H1 (cell line): ENCODE results near the gene LRRC74A. TPM values are rescaled to one million over a fixed set of nuclear protein-coding genes. Genes with fewer than 3 reads are reported as not detected.
A peak's percentile ranks its signal among the peaks of the same experiment; 100 is the strongest.

Source experiments
- CTCF ChIA-PET: fragments of 300-600 bp; sonication (Branson Sonifier 250); formaldehyde crosslinking; loops from one replicate; lab custom pipeline; 2021; ENCODE audit not compliant: partially characterized antibody; lab: Charles Lee
- POLR2A ChIA-PET: fragments of 300-600 bp; sonication (Branson Sonifier 250); formaldehyde crosslinking; loops from one replicate; lab custom pipeline; 2021; ENCODE audit warnings: inconsistent platforms; ENCODE audit not compliant: partially characterized antibody; lab: Charles Lee
- DNase-seq, 2 experiments: peaks; one replicate each; pipeline versions ENCODE4 v3.0.0 to v3.0.0-alpha.2; 2010 to 2022; ENCODE audit warnings: low spot score in 2 of 2, low read depth in 1 of 2, mixed read lengths in 1 of 2
- FAIRE-seq: peaks from 2 replicates; lab custom pipeline; 2011; peaks lifted over from hg19 to GRCh38; lab: Jason Lieb, UNC
- H2AFZ ChIP-seq: 2 replicates; pipeline ENCODE4 v1.8.1; 2012; ENCODE audit warnings: low read length, inconsistent platforms
- H2AK5ac ChIP-seq: 2 replicates; pipeline ENCODE4 v1.6.1; 2013; ENCODE audit warnings: low read depth, low read length
- H2BK120ac ChIP-seq: replicated peaks from 2 replicates; pipeline ENCODE3; 2013; ENCODE audit warnings: low read depth, low read length, inconsistent platforms
- H2BK12ac ChIP-seq: 2 replicates; pipeline ENCODE4 v1.6.1; 2013; ENCODE audit warnings: low read depth, low read length
- H2BK15ac ChIP-seq: 2 replicates; pipeline ENCODE4 v1.6.1; 2013; ENCODE audit warnings: low read length
- H2BK20ac ChIP-seq: 2 replicates; pipeline ENCODE4 v1.6.1; 2013; ENCODE audit warnings: low read length
- H2BK5ac ChIP-seq: 2 replicates; pipeline ENCODE4 v1.6.1; 2013; ENCODE audit warnings: low read depth, low read length
- H3K14ac ChIP-seq: 2 replicates; pipeline ENCODE4 v1.6.1; 2013; ENCODE audit warnings: inconsistent platforms; ENCODE audit not compliant: insufficient read length
- H3K18ac ChIP-seq: 2 replicates; pipeline ENCODE4 v1.6.1; 2013; ENCODE audit warnings: low read length; ENCODE audit errors: extremely low read depth
- H3K23ac ChIP-seq: 2 replicates; pipeline ENCODE4 v1.6.1; 2013; ENCODE audit warnings: inconsistent platforms; ENCODE audit not compliant: insufficient read length
- H3K23me2 ChIP-seq: 2 replicates; pipeline ENCODE4 v1.6.1; 2013; ENCODE audit warnings: low read depth, low read length
- H3K27ac ChIP-seq: 2 replicates; pipeline ENCODE4 v1.6.1; 2011; ENCODE audit warnings: low read depth, low read length, inconsistent platforms
- H3K27me3 ChIP-seq, 4 experiments: replicated peaks in 1 of 4; 1 replicate in 1 of 4; 2 replicates in 3 of 4; pipeline versions ENCODE4 v1.6.1 to v1.8.1; 2011 to 2013; ENCODE audit warnings: low read length in 3 of 4, mild to moderate bottlenecking in 3 of 4, inconsistent platforms in 2 of 4, mixed read lengths in 2 of 4, moderate library complexity in 1 of 4; ENCODE audit not compliant: control insufficient read depth in 3 of 4, insufficient read depth in 3 of 4; ENCODE audit errors: extremely low read depth in 1 of 4
- H3K36me3 ChIP-seq, 4 experiments: 2 replicates each; pipeline versions ENCODE4 v1.6.1 to v1.8.1; 2011 to 2013; ENCODE audit warnings: mild to moderate bottlenecking in 4 of 4, low read length in 3 of 4, moderate library complexity in 2 of 4, control low read depth in 1 of 4, inconsistent platforms in 1 of 4; ENCODE audit not compliant: insufficient read depth in 4 of 4, control insufficient read depth in 2 of 4
- H3K4ac ChIP-seq: replicated peaks from 2 replicates; pipeline ENCODE3; 2013; ENCODE audit warnings: low read length, low read depth, mixed read lengths, inconsistent platforms; ENCODE audit not compliant: insufficient read length
- H3K4me1 ChIP-seq, 4 experiments: replicated peaks in 1 of 4; 1 replicate in 1 of 4; 2 replicates in 3 of 4; pipeline versions ENCODE4 v1.6.1 to v1.8.1; 2011 to 2013; ENCODE audit warnings: low read length in 3 of 4, inconsistent platforms in 2 of 4, mixed read lengths in 1 of 4; ENCODE audit not compliant: insufficient read depth in 4 of 4, control insufficient read depth in 3 of 4
- H3K4me2 ChIP-seq, 2 experiments: 2 replicates each; pipeline versions ENCODE4 v1.6.1 to v1.8.1; 2011 to 2013; ENCODE audit warnings: low read depth in 2 of 2, low read length in 2 of 2, control low read depth in 1 of 2, inconsistent platforms in 1 of 2, mild to moderate bottlenecking in 1 of 2; ENCODE audit not compliant: insufficient read depth in 1 of 2
- H3K4me3 ChIP-seq, 4 experiments: fragments of 200-600, 300-600 bp in 1 of 4; sonication (generic), shearing (Covaris generic), sonication (Bioruptor Twin) in 1 of 4; 2 replicates each; pipeline versions ENCODE4 v1.5.1 to v1.8.1; 2011 to 2016; ENCODE audit warnings: low read length in 4 of 4, low read depth in 3 of 4, control low read depth in 2 of 4, inconsistent platforms in 2 of 4, mild to moderate bottlenecking in 2 of 4, mixed read lengths in 1 of 4, moderate library complexity in 1 of 4; ENCODE audit not compliant: insufficient read depth in 2 of 4; ENCODE audit errors: extremely low read depth in 1 of 4
- H3K56ac ChIP-seq: replicated peaks from 2 replicates; pipeline ENCODE3; 2013; ENCODE audit warnings: low read depth, mild to moderate bottlenecking, mixed read lengths, low read length, inconsistent platforms; ENCODE audit not compliant: insufficient read length
- H3K79me1 ChIP-seq: 2 replicates; pipeline ENCODE4 v1.6.1; 2013; ENCODE audit warnings: low read depth, low read length, control low read depth
- H3K79me2 ChIP-seq, 2 experiments: 2 replicates each; pipeline versions ENCODE4 v1.6.1 to v1.8.1; 2012 to 2013; ENCODE audit warnings: low read length in 2 of 2, mild to moderate bottlenecking in 2 of 2, inconsistent platforms in 1 of 2; ENCODE audit not compliant: insufficient read depth in 2 of 2, control insufficient read depth in 1 of 2
- H3K9ac ChIP-seq, 4 experiments: replicated peaks in 1 of 4; 1 replicate in 1 of 4; 2 replicates in 3 of 4; pipeline versions ENCODE4 v1.6.1 to v1.8.1; 2011 to 2013; ENCODE audit warnings: low read depth in 3 of 4, low read length in 3 of 4, control low read depth in 2 of 4, mild to moderate bottlenecking in 2 of 4, moderate library complexity in 2 of 4, inconsistent platforms in 1 of 4; ENCODE audit errors: extremely low read depth in 1 of 4
- H3K9me3 ChIP-seq, 2 experiments: 2 replicates each; pipeline versions ENCODE4 v1.6.1 to v1.8.1; 2012 to 2013; ENCODE audit warnings: mild to moderate bottlenecking in 2 of 2, moderate library complexity in 2 of 2, control low read depth in 1 of 2, inconsistent platforms in 1 of 2, low read depth in 1 of 2, low read length in 1 of 2, mixed read lengths in 1 of 2; ENCODE audit not compliant: insufficient read depth in 2 of 2
- H4K20me1 ChIP-seq, 2 experiments: replicated peaks in 1 of 2; 2 replicates each; pipeline versions ENCODE3 to v1.8.1; 2011 to 2013; ENCODE audit warnings: inconsistent platforms in 2 of 2, low read length in 2 of 2, mild to moderate bottlenecking in 1 of 2; ENCODE audit not compliant: insufficient read depth in 2 of 2, control insufficient read depth in 1 of 2
- H4K5ac ChIP-seq: 2 replicates; pipeline ENCODE4 v1.6.1; 2013; ENCODE audit warnings: low read length, low read depth, mixed read lengths, inconsistent platforms; ENCODE audit not compliant: insufficient read length
- H4K8ac ChIP-seq: 2 replicates; pipeline ENCODE4 v1.8.0; 2013; ENCODE audit warnings: mild to moderate bottlenecking, moderate library complexity, low read length, inconsistent platforms; ENCODE audit not compliant: insufficient read depth; ENCODE audit errors: extremely low read depth
- H4K91ac ChIP-seq: replicated peaks from 2 replicates; pipeline ENCODE3; 2013; ENCODE audit warnings: low read length, mixed read lengths, inconsistent platforms; ENCODE audit not compliant: insufficient read length
- BACH1 ChIP-seq: IDR thresholded peaks from 2 replicates; pipeline ENCODE4 v1.6.1; 2012; ENCODE audit warnings: low read length, improper control_type of control experiment
- BCL11A ChIP-seq, 2 experiments: IDR thresholded peaks; one replicate each; pipeline ENCODE4 v1.6.1; 2011; ENCODE audit warnings: low read depth in 2 of 2, low read length in 2 of 2, mild to moderate bottlenecking in 2 of 2
- CHD2 ChIP-seq: IDR thresholded peaks from 2 replicates; pipeline ENCODE4 v1.6.1; 2012; ENCODE audit warnings: low read length, improper control_type of control experiment
- JUND ChIP-seq: IDR thresholded peaks from 2 replicates; pipeline ENCODE4 v1.6.1; 2011; ENCODE audit warnings: mild to moderate bottlenecking, improper control_type of control experiment, low read length
- SIN3A ChIP-seq, 2 experiments: IDR thresholded peaks in 1 of 2; conservative IDR thresholded peaks in 1 of 2; 2 replicates each; pipeline ENCODE4 v1.6.1; 2011 to 2012; ENCODE audit warnings: low read length in 2 of 2, improper control_type of control experiment in 1 of 2, low read depth in 1 of 2, mild to moderate bottlenecking in 1 of 2
- SP1 ChIP-seq: IDR thresholded peaks from 2 replicates; pipeline ENCODE4 v1.6.1; 2011; ENCODE audit warnings: low read depth, low read length
- SUZ12 ChIP-seq: fragments of 200-600 bp; sonication (generic); IDR thresholded peaks from 2 replicates; pipeline ENCODE4 v1.6.1; 2012; ENCODE audit warnings: mild to moderate bottlenecking, inconsistent platforms, low read length, moderate library complexity, mixed read lengths
- WGBS, 2 experiments: shearing (Covaris generic) in 1 of 2; methylation state at CpG; one replicate each; pipeline versions ENCODE4 v1.1.6 to v1.1.7; 2013 to 2015; ENCODE audit warnings: low lambda C conversion rate in 2 of 2, mixed read lengths in 2 of 2, inconsistent platforms in 1 of 2, low coverage in 1 of 2, missing lambda C conversion rate in 1 of 2; ENCODE audit not compliant: insufficient replicate concordance in 2 of 2, insufficient coverage in 1 of 2, insufficient read length in 1 of 2; ENCODE audit errors: extremely low coverage in 1 of 2, missing lambda C conversion rate in 1 of 2; 5-methylcytosine and 5-hydroxymethylcytosine counted together
- polyA plus RNA-seq, 7 experiments: library from polyadenylated mRNA; depleted of rRNA in 3 of 7; stranded (reverse) in 5 of 7; unstranded in 2 of 7; fragments of >200 nt in 5 of 7; fragments of 200-250 nt in 2 of 7; gene quantifications; 1 replicate in 5 of 7; 2 replicates in 1 of 7; 4 replicates in 1 of 7; pipeline versions ENCODE4 v1.2.1 to v1.2.3, GENCODE V29; 2011 to 2013; ENCODE audit warnings: missing spikeins in 2 of 7, mixed read lengths in 2 of 7
- total RNA-seq: library from RNA; stranded (reverse); fragmentation: NEBNext Ultra II Directional; extraction: Animal tissue kit (Norgen Biotek cat#: 25700); gene quantifications from 2 replicates; pipeline ENCODE4 v1.2.1, GENCODE V29; 2021
- TF ChIP-seq, protein P1 (sequence below), 3 experiments: IDR thresholded peaks; 1 replicate in 2 of 3; 2 replicates in 1 of 3; pipeline versions ENCODE4 v1.5.1 to v1.6.1; 2011; ENCODE audit warnings: low read length in 3 of 3, mild to moderate bottlenecking in 3 of 3, inconsistent platforms in 2 of 3, low read depth in 1 of 3, moderate library complexity in 1 of 3; ENCODE audit not compliant: insufficient read depth in 1 of 3; ENCODE audit errors: control extremely low read depth in 1 of 3
- TF ChIP-seq, protein P2 (sequence below): IDR thresholded peaks from 2 replicates; pipeline ENCODE4 v1.6.1; 2011; ENCODE audit warnings: low read depth, mild to moderate bottlenecking, low read length; ENCODE audit not compliant: insufficient read depth

Gene LRRC74A
- total and polyA plus RNA-seq, 2 of the 8 experiments (the other 6 are each of a cell fraction or from before 2014, with no cell fraction given) = not detected

DNA sequence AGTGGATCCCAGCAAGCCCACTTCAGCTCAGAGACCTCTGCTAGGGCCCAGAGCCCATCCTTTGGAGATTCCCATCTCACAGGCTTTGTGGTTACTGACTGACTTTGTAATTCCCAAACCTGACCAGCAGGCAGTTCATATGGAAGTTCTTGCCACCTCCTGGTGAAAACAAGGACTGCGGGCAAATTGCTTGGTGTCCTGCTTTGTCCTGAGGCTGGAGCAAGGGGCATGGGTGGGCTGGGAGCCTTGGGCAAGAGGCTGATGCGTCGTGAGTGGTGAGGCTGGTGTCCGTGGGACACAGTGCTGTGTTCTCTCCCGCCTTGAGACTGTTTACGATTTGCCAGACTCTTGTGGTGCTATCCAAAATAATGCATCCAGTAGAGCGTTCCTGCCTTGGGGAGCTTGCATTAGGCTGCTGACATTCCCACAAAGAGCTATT lies 91.0 kb downstream of the LRRC74A start:
- H2BK15ac ChIP-seq = peak overlapping the region; percentile 47; the same call in 1 of the 2 replicates
- peaks cover 2% of the 10 kb centered on the region; the same call in 1 of the 2 replicates for H3K23me2 ChIP-seq
- H3K4ac ChIP-seq = no peak overlapping the region
- H2AK5ac ChIP-seq = no peak overlapping the region
- peak overlapping the region; percentile 82 for H4K91ac ChIP-seq
- H4K20me1 ChIP-seq = no peaks in the 10 kb centered on the region
- peak overlapping the region in 1 of 2 experiments; percentile 27; a peak in 1 of 4 replicates for H3K4me2 ChIP-seq
- no peaks in the 10 kb centered on the region for H3K36me3 ChIP-seq
- H3K9me3 ChIP-seq = no peaks in the 10 kb centered on the region
- 50% methylated on average over 7 of the region's 7 CpGs; no CpG with 5 or more reads in 1 of the 2 experiments for WGBS, 2 experiments
- no peak overlapping the region for H3K4me3 ChIP-seq
- no peak overlapping the region for H4K5ac ChIP-seq
- peak overlapping the region; percentile 87; the same call in 1 of the 2 replicates for H2BK20ac ChIP-seq
- H2BK12ac ChIP-seq = peak overlapping the region; percentile 100
- H3K27me3 ChIP-seq = no peaks in the 10 kb centered on the region
- peak overlapping the region; percentile 86; the same call in 1 of the 2 replicates for H2BK5ac ChIP-seq
- FAIRE-seq (peak; percentile 94), DNase-seq (peak; percentile 56 to 83)
- H3K14ac ChIP-seq = no peak overlapping the region
- ChIA-PET CTCF (interaction anchor here (0.8 to 24.1 kb wide), 47 partner anchors 9 to 313 kb away, joined by 3 to 424 read pairs (median 5); partner anchors contain the start of gene IRF2BPL), POLR2A (interaction anchor here (0.6 to 10.1 kb wide), 8 partner anchors 17 to 147 kb away, joined by 3 to 78 read pairs (median 4); partner anchors contain the start of gene IRF2BPL)
- H3K79me1 ChIP-seq = no peaks in the 10 kb centered on the region
- H3K23ac ChIP-seq = no peak overlapping the region
- H3K79me2 ChIP-seq = no peaks in the 10 kb centered on the region
- no peak overlapping the region for H3K56ac ChIP-seq
- peak overlapping the region; percentile 74 for H2BK120ac ChIP-seq
- H3K18ac ChIP-seq = peak overlapping the region; percentile 96; the same call in 1 of the 2 replicates
- H3K27ac ChIP-seq = 0 out of 2 replicates have a peak overlapping the region, but pooled peaks have one; percentile 33
- no peak overlapping the region for H2AFZ ChIP-seq
- H3K4me1 ChIP-seq = peaks cover 10 to 42% (median 35%) of the 10 kb centered on the region in 4 experiments
- H4K8ac ChIP-seq = no peak overlapping the region
- no peak overlapping the region for H3K9ac ChIP-seq
- TF ChIP-seq SIN3A (conservative IDR thresholded peaks at IDR 0.05 in 1 of 2, IDR thresholded peaks at IDR 0.05 in 1 of 2; ENCODE audit: low read depth in 1 of 2, low read length in 2 of 2) = 0 out of 4 replicates have a peak, but pooled peaks of 1 of the 2 experiments have one; percentile 32
- TF ChIP-seq BCL11A (IDR thresholded peaks at IDR 0.05; ENCODE audit: low read depth in 2 of 2, low read length in 2 of 2) = no peak
- 0 out of 2 replicates have a peak, but pooled peaks have one; percentile 14 for TF ChIP-seq SP1
- TF ChIP-seq, protein P1, sequence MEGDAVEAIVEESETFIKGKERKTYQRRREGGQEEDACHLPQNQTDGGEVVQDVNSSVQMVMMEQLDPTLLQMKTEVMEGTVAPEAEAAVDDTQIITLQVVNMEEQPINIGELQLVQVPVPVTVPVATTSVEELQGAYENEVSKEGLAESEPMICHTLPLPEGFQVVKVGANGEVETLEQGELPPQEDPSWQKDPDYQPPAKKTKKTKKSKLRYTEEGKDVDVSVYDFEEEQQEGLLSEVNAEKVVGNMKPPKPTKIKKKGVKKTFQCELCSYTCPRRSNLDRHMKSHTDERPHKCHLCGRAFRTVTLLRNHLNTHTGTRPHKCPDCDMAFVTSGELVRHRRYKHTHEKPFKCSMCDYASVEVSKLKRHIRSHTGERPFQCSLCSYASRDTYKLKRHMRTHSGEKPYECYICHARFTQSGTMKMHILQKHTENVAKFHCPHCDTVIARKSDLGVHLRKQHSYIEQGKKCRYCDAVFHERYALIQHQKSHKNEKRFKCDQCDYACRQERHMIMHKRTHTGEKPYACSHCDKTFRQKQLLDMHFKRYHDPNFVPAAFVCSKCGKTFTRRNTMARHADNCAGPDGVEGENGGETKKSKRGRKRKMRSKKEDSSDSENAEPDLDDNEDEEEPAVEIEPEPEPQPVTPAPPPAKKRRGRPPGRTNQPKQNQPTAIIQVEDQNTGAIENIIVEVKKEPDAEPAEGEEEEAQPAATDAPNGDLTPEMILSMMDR (IDR thresholded peaks at IDR 0.05; ENCODE audit: control extremely low read depth in 1 of 3, insufficient read depth in 1 of 3, low read depth in 1 of 3, low read length in 3 of 3) = peak; percentile 70 to 100 (median 95)
- 0 out of 2 replicates have a peak, but pooled peaks have one; percentile 23 for TF ChIP-seq JUND
- peak; percentile 48; the same call in 1 of the 2 replicates for TF ChIP-seq BACH1
- no peak for TF ChIP-seq SUZ12
- TF ChIP-seq CHD2 = no peak
- TF ChIP-seq, protein P2, sequence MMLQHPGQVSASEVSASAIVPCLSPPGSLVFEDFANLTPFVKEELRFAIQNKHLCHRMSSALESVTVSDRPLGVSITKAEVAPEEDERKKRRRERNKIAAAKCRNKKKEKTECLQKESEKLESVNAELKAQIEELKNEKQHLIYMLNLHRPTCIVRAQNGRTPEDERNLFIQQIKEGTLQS = 0 out of 2 replicates have a peak, but pooled peaks have one; percentile 35
